IMR-90 (cell line): ENCODE data around the gene TMED4. TPM values are rescaled to one million over a fixed set of nuclear protein-coding genes. Genes with fewer than 3 reads are reported as not detected.

Experiments
- ATAC-seq: fragments of 200-7000 bp; cut with Tn5 transposase; 2 replicates; pipeline ENCODE4 v1.9.1; 2020; ENCODE audit warnings: low read depth, mild to moderate bottlenecking, moderate library complexity
- BruUV-seq: library from RNA; stranded (reverse); fragments of 400-500 nt; replicated peaks from 2 replicates; lab custom pipeline; 2021; lab: Mats Ljungman, UMichigan
- CTCF ChIA-PET: fragments of 300-600 bp; formaldehyde crosslinking; extraction: SDS; loops from one replicate; lab custom pipeline; 2021; ENCODE audit warnings: antibody characterized with exemption; lab: Yijun Ruan, JAX
- POLR2A ChIA-PET: fragments of 300-600 bp; sonication (Branson Sonifier 250); formaldehyde crosslinking; loops from one replicate; lab custom pipeline; 2022; ENCODE audit warnings: antibody characterized with exemption; ENCODE audit not compliant: unreplicated experiment; lab: Charles Lee
- DNase-seq: peaks from one replicate; pipeline ENCODE4 v3.0.0; 2013
- H2AFZ ChIP-seq: replicated peaks from 2 replicates; pipeline ENCODE3; 2013; ENCODE audit warnings: low read length, mild to moderate bottlenecking; ENCODE audit not compliant: poor library complexity
- H2AK5ac ChIP-seq: 2 replicates; pipeline ENCODE4 v1.6.1; 2013; ENCODE audit warnings: low read depth, low read length, inconsistent platforms
- H2AK9ac ChIP-seq: replicated peaks from 2 replicates; pipeline ENCODE3; 2013; ENCODE audit warnings: mild to moderate bottlenecking, low read depth, low read length, moderate library complexity; ENCODE audit not compliant: poor library complexity
- H2BK120ac ChIP-seq: 2 replicates; pipeline ENCODE4 v1.6.1; 2013; ENCODE audit warnings: low read depth, low read length, inconsistent platforms
- H2BK15ac ChIP-seq: 3 replicates; pipeline ENCODE4 v1.6.1; 2013; ENCODE audit warnings: low read depth, low read length, inconsistent platforms
- H2BK20ac ChIP-seq: 2 replicates; pipeline ENCODE4 v1.6.1; 2013; ENCODE audit warnings: low read depth, mild to moderate bottlenecking, inconsistent platforms, low read length, moderate library complexity
- H2BK5ac ChIP-seq: 2 replicates; pipeline ENCODE4 v1.6.1; 2013; ENCODE audit warnings: mild to moderate bottlenecking, low read depth, low read length, inconsistent platforms; ENCODE audit not compliant: poor library complexity, severe bottlenecking
- H3K14ac ChIP-seq: replicated peaks from 2 replicates; pipeline ENCODE4 v1.6.1; 2013; ENCODE audit warnings: low read depth, low read length, inconsistent platforms
- H3K18ac ChIP-seq: 2 replicates; pipeline ENCODE4 v1.6.1; 2013; ENCODE audit warnings: low read depth, low read length, control low read depth
- H3K23ac ChIP-seq: 2 replicates; pipeline ENCODE4 v1.6.1; 2013; ENCODE audit warnings: low read depth, low read length, inconsistent platforms
- H3K27ac ChIP-seq: 2 replicates; pipeline ENCODE4 v1.5.1; 2013; ENCODE audit warnings: mild to moderate bottlenecking, control low read depth, low read length; ENCODE audit not compliant: insufficient read depth
- H3K27me3 ChIP-seq: 2 replicates; pipeline ENCODE4 v1.6.1; 2013; ENCODE audit warnings: low read length; ENCODE audit not compliant: control insufficient read depth, insufficient read depth
- H3K36me3 ChIP-seq: 2 replicates; pipeline ENCODE4 v1.6.1; 2013; ENCODE audit warnings: low read length, mixed read lengths; ENCODE audit not compliant: control insufficient read depth, insufficient read depth
- H3K4ac ChIP-seq: 2 replicates; pipeline ENCODE4 v1.6.1; 2013; ENCODE audit warnings: low read depth, low read length, inconsistent platforms
- H3K4me1 ChIP-seq: 2 replicates; pipeline ENCODE4 v1.6.1; 2013; ENCODE audit warnings: low read length, mixed read lengths; ENCODE audit not compliant: control insufficient read depth, insufficient read depth
- H3K4me2 ChIP-seq: 2 replicates; pipeline ENCODE4 v1.6.1; 2013; ENCODE audit warnings: low read depth, mild to moderate bottlenecking, control low read depth, low read length, moderate library complexity
- H3K4me3 ChIP-seq: 2 replicates; pipeline ENCODE4 v1.5.1; 2013; ENCODE audit warnings: low read depth, mild to moderate bottlenecking, control low read depth, low read length, moderate library complexity; ENCODE audit not compliant: insufficient read depth
- H3K56ac ChIP-seq: 2 replicates; pipeline ENCODE4 v1.6.1; 2013; ENCODE audit warnings: low read length, inconsistent platforms; ENCODE audit not compliant: insufficient read depth; ENCODE audit errors: extremely low read depth
- H3K79me1 ChIP-seq, 2 experiments: 2 replicates each; pipeline ENCODE4 v1.6.1; 2013; ENCODE audit warnings: low read length in 2 of 2, inconsistent platforms in 1 of 2, low read depth in 1 of 2
- H3K9ac ChIP-seq: 2 replicates; pipeline ENCODE4 v1.6.1; 2013; ENCODE audit warnings: low read depth, low read length, control low read depth
- H3K9me1 ChIP-seq: 2 replicates; pipeline ENCODE4 v1.6.1; 2013; ENCODE audit warnings: low read length, inconsistent platforms; ENCODE audit not compliant: insufficient read depth
- H3K9me3 ChIP-seq: 2 replicates; pipeline ENCODE4 v1.6.1; 2013; ENCODE audit warnings: low read length; ENCODE audit not compliant: control insufficient read depth, insufficient read depth
- H4K20me1 ChIP-seq: 2 replicates; pipeline ENCODE4 v1.6.1; 2013; ENCODE audit warnings: low read length, inconsistent platforms; ENCODE audit not compliant: insufficient read depth
- H4K5ac ChIP-seq: 2 replicates; pipeline ENCODE4 v1.6.1; 2013; ENCODE audit warnings: mild to moderate bottlenecking, low read depth, low read length, control low read depth
- H4K8ac ChIP-seq, 2 experiments: 2 replicates each; pipeline ENCODE4 v1.6.1; 2013; ENCODE audit warnings: low read depth in 2 of 2, low read length in 2 of 2, control low read depth in 1 of 2, inconsistent platforms in 1 of 2
- H4K91ac ChIP-seq: 2 replicates; pipeline ENCODE4 v1.6.1; 2013; ENCODE audit warnings: low read depth, low read length, inconsistent platforms; ENCODE audit not compliant: insufficient read depth
- BHLHE40 ChIP-seq: fragments of 150-350 bp; IDR thresholded peaks from 2 replicates; pipeline ENCODE4 v1.6.1; 2016; ENCODE audit warnings: mild to moderate bottlenecking, low read depth, low read length
- CHD1 ChIP-seq: IDR thresholded peaks from 2 replicates; pipeline ENCODE4 v1.6.1; 2012; ENCODE audit warnings: low read depth, low read length, improper control_type of control experiment
- CTCF ChIP-seq: conservative IDR thresholded peaks from 2 replicates; pipeline ENCODE4 v1.5.1; 2012; ENCODE audit warnings: mild to moderate bottlenecking, low read depth, low read length, improper control_type of control experiment
- ELK1 ChIP-seq: fragments of 150-350 bp; IDR thresholded peaks from 2 replicates; pipeline ENCODE4 v1.6.1; 2016; ENCODE audit warnings: low read depth, mild to moderate bottlenecking, low read length, moderate library complexity, borderline replicate concordance
- FOS ChIP-seq: fragments of 150-350 bp; IDR thresholded peaks from 2 replicates; pipeline ENCODE4 v1.6.1; 2016; ENCODE audit warnings: low read depth, low read length
- MAFK ChIP-seq: IDR thresholded peaks from 2 replicates; pipeline ENCODE4 v1.6.1; 2012; ENCODE audit warnings: low read depth, low read length, improper control_type of control experiment
- MAZ ChIP-seq: IDR thresholded peaks from 2 replicates; pipeline ENCODE4 v1.6.1; 2012; ENCODE audit warnings: low read depth, mild to moderate bottlenecking, low read length, improper control_type of control experiment, moderate library complexity, borderline replicate concordance
- MXI1 ChIP-seq: IDR thresholded peaks from 2 replicates; pipeline ENCODE4 v1.6.1; 2012; ENCODE audit warnings: low read depth, mild to moderate bottlenecking, low read length, moderate library complexity, borderline replicate concordance
- NFE2L2 ChIP-seq: fragments of 150-350 bp; IDR thresholded peaks from 2 replicates; pipeline ENCODE4 v1.6.1; 2016; ENCODE audit warnings: low read depth, mild to moderate bottlenecking, low read length
- POLR2A ChIP-seq: IDR thresholded peaks from 2 replicates; pipeline ENCODE4 v1.6.1; 2012; ENCODE audit warnings: mild to moderate bottlenecking, low read depth, low read length
- RAD21 ChIP-seq: IDR thresholded peaks from 2 replicates; pipeline ENCODE4 v1.6.1; 2012; ENCODE audit warnings: low read length, improper control_type of control experiment
- RCOR1 ChIP-seq: IDR thresholded peaks from 2 replicates; pipeline ENCODE4 v1.6.1; 2012; ENCODE audit warnings: mild to moderate bottlenecking, low read length, improper control_type of control experiment; ENCODE audit not compliant: insufficient replicate concordance
- WGBS, 2 experiments: methylation state at CpG; one replicate each; pipeline versions ENCODE4 v1.1.5 to v1.1.7; 2013; ENCODE audit warnings: missing lambda C conversion rate in 2 of 2; ENCODE audit not compliant: insufficient read length in 1 of 2; ENCODE audit errors: extremely low coverage in 2 of 2; 5-methylcytosine and 5-hydroxymethylcytosine counted together
- dilution Hi-C: fragments of 300-500 bp; cut with HindIII; formaldehyde crosslinking; loops from one replicate; pipeline ENCODE4 v1.14.3; 2018; ENCODE audit warnings: low sequenced_read_pairs; ENCODE audit not compliant: unreplicated experiment
- in situ Hi-C: fragments of 300-500 bp; cut with MboI; formaldehyde crosslinking; loops from 3 replicates; pipeline ENCODE4 v1.14.3; 2019; ENCODE audit warnings: low sequenced_read_pairs, inconsistent platforms, mixed read lengths
- intact Hi-C: fragments of 100-400 bp; cut with micrococcal nuclease; formaldehyde crosslinking; loops from 2 replicates; pipeline ENCODE4 v1.10.0; 2022
- polyA plus RNA-seq, 3 experiments: library from polyadenylated mRNA; depleted of rRNA; stranded (reverse); fragments of >200 nt; gene quantifications; 2 replicates each; pipeline ENCODE4 v1.2.3, GENCODE V29; 2012; ENCODE audit warnings: low replicate concordance in 1 of 3
- total RNA-seq: library from RNA; depleted of rRNA; stranded (reverse); fragments of >200 nt; gene quantifications from 2 replicates; pipeline ENCODE4 v1.2.3, GENCODE V29; 2012

TMED4 gene
- total and polyA plus RNA-seq, 2 of the 4 experiments (the other 2 are of a cell fraction): 58.6 to 92.7 TPM

- Histone ChIP-seq H3K9ac (no peak overlapping the region), H2AFZ (no peak overlapping the region), H3K23ac (no peak overlapping the region), H3K79me1 (peaks cover 24 to 69% of the 10 kb centered on the region in 2 experiments), H4K91ac (no peak overlapping the region), H3K4ac (no peak overlapping the region), H3K4me2 (no peak overlapping the region), H3K4me1 (peaks cover 27% of the 10 kb centered on the region), H4K5ac (no peak overlapping the region), H4K20me1 (peaks cover 7% of the 10 kb centered on the region; the same call in 1 of the 2 replicates), H3K4me3 (no peak overlapping the region), H3K18ac (no peak overlapping the region), H4K8ac (no peak overlapping the region), H3K27ac (no peak overlapping the region), H2BK20ac (no peak overlapping the region), H3K14ac (no peak overlapping the region), H3K36me3 (peaks cover 14% of the 10 kb centered on the region), H3K9me1 (peaks cover 35% of the 10 kb centered on the region), H3K27me3 (no peaks in the 10 kb centered on the region), H3K56ac (no peak overlapping the region), H2BK5ac (no peak overlapping the region), H2BK120ac (no peak overlapping the region), H2BK15ac (no peak overlapping the region), H2AK5ac (no peak overlapping the region), H2AK9ac (no peak overlapping the region), H3K9me3 (no peaks in the 10 kb centered on the region)
- ATAC-seq: no peak
- dilution Hi-C loops (no loop called here), intact Hi-C loops (no loop called here), in situ Hi-C loops (no loop called here)
- BruUV-seq: no TSS peak
- WGBS, 2 experiments: 93% methylated on average over 3 of the region's 13 CpGs; no CpG with 5 or more reads in 1 of the 2 experiments
- ChIA-PET POLR2A (no interaction called here), CTCF (no interaction called here)
- no peak for DNase-seq
- no peak for TF ChIP-seq RCOR1
- no peak for TF ChIP-seq CTCF
- TF ChIP-seq FOS: no peak
- TF ChIP-seq MAFK: no peak
- TF ChIP-seq RAD21: no peak
- no peak for TF ChIP-seq BHLHE40
- no peak for TF ChIP-seq MAZ
- TF ChIP-seq ELK1: no peak
- TF ChIP-seq MXI1: no peak
- TF ChIP-seq POLR2A: no peak
- TF ChIP-seq NFE2L2: no peak
- no peak for TF ChIP-seq CHD1
Observed at GRCh38 chr7:44629829-44630522, 47.9 kb upstream of the TMED4 start.
